NCI-H187 treated with DMSO at 0.1 percent for 48 hours (cell line): ENCODE measurements around the gene CSNK2A3.

ENCODE experiments used
- DNase-seq: peaks from one replicate; lab custom pipeline; 2025; lab: John Stamatoyannopoulos, UW

The CSNK2A3 gene

DNA sequence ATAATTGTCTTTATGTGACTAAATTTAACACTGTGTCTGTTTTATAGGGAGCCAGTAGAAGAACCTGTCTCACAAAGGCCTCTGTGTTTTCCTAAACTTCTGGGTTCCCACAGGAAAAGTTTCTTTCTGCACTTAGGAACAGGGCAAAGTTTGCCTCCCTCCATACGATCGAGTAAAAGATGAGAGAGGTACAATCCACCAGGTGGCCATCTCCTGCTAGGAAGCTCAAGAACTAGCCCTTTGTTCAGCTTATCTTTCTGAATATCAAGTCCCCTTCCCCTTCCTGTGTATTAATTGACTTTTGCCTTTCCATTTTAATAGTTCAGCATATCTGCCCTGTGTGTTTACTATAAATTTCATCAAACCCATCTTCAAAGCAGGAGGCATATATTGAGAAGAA lies 18.0 kb downstream of the CSNK2A3 start:
- no peak for DNase-seq

DNA sequence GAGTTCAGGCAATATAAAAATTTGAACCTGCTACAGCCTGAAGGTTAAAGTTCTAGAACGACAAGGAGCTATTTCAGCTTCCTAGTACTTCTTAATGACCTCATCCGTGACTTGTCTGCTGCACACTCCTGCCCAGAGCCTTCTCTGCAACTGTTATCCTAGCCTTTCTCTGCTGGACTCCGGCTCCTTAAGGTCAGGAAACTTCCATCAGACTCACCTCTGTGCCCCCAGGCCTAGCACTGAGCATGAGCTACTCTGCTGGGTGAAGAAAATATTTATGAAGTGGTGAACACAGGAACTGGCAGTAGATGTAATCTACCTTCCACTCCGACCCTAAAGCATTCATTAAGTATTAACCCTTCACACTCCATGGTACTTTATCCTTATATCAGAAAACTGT lies 18.4 kb downstream of the CSNK2A3 start:
- no peak for DNase-seq

DNA sequence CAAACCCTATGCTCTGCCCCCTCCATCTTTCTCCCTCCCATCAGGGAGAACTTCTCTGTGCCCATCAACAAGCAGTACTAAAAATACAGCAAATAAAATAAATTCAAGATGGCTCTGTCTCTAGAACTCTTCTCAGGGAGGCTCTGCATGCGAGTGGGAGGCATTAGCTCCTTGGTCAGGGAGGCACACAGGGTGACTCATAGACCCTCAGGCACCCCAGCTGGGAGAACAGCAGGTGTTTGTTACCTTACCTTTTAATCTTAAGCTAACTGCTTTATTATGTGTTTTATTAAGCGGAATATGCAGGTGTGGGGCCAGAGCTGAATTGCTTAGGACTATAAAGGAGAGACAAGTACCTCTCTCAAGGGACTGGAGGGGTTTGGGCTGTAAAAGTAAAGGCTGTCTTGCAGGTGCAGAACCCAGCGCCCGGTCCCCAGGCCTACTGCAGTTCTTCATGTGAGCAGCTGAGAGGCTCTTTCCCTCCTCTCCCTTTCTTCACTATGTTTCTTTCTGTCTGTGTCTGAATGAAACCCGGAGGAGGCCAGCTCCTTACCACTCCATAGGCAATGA lies 20.8 kb downstream of the CSNK2A3 start:
- DNase-seq = no peak

DNA sequence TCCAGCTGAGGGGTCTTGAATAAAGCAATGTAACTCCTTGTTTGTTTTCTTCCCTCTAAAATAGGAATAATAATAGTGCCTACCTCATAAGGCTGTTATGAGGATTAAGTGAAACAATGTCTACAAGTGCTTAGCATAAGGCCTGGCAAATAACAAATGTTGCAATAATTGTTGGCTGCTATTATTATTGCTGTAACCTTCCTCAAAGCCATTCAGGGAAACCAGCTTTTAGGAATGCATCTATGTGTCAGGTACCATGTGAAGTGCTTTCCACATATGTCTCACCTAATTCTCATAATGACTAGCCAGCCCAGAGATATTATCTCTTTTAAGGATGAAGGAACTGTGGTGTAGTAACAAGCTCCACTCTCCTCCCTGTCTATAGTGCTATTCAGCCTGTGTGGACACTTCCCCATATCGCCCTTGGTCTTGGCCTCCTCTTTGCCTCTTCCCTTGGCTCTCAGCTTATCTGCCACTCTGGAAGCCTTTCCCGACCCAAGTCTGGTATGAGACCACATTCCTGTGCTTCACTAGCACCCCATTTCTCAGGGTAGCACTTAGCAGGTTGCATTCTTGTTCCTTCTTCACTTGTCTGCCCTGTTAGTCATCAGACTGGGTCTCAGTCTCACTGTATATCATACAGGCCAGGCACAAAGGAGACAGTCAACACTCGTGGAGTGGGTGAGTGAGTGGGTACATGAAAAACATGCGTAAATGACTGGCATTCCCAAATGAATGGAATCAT lies 23.8 kb downstream of the CSNK2A3 start:
- DNase-seq = no peak

DNA sequence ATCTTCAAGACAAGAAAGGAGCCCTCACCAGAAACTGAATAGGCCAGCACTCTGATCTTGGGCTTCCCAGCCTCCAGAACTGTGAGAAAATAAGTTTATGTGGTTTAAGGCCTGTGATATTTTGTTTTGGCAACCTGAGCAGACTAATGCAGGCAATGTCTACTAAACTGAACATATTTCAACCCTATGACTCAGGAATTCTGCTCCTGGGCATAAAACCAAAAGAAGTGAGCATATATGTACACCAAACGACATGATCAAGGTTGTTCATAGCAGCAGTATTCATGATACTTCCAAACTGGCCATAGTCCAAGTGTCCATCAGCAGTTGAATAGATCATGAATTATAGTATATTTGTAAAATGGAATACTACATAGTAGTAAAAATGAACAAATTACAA lies 29.0 kb downstream of the CSNK2A3 start:
- DNase-seq = no peak

DNA sequence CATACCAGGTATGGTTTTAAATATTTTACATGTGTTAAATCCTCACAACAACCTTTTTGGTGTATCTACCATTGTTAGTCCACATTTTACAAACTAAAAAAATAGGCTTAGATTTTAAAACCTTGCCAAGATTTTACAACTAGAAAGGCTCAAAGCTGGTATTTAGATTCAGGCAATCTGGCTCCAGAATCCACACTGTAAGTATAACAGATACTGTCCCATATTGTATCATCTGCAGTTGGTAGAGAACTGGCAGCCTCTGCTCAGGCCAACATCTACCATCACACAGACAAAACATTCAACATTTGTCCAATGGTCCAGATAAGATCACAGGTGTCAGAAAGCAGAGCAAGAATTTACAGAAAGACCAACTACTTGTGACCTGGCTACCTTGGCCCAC lies 30.9 kb downstream of the CSNK2A3 start:
- no peak for DNase-seq

DNA sequence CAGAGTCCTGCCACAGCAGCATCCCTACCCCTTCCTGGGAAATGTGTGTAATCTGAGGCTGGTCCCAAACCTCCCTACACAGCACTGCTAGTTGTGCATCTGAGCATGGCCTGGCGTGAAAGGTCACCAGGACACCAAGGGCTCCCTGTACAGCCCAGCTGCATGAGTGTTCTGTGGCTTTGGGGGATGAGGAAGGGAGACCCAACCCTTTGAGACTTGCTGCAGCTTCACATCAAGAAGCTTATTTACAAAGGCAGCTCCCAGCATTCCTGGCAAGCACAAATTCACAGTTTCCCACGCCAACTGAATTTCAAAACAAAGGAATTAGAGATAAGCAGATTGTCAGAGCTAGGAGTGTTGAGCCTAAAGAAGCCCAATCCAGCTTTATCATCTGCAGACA lies 32.2 kb downstream of the CSNK2A3 start:
- no peak for DNase-seq

DNA sequence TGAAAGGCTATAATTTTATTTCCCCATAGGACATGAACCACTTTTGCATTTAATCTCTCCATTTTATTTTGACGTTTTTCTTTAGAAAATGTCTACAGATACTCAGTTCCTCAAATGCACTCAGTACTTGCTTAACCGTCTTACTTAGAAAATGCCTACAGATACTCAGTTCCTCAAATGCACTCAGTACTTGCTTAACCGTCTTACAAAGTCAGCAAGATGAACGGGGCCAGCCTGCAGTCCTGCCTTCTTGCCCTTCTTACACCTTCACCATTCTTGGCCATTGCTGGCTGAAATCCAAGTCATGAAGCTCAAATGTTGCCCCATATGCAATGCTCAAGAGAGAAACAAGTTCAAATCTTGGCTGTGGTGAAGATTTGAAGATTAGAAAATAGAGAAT lies 34.1 kb downstream of the CSNK2A3 start:
- no peak for DNase-seq

DNA sequence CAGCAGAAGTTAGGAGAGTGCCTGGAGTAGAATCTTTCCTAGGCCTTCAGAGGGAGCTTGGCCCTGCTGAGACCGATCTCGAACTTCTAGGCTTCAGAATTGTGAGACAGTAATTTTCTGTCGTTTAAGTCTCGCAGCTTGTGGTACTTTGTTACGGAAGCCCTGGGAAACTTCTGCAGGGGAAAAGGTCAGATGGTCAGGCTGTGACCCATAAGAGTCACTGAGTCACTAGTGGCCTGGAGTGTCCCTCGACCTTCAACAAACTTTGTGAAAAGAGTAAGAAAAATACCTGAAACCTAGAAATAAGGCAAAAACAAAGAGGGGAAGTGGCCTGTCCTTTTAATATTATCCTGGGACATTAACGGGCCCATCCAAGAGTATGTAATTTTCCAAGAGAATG lies 34.6 kb downstream of the CSNK2A3 start:
- DNase-seq = no peak

DNA sequence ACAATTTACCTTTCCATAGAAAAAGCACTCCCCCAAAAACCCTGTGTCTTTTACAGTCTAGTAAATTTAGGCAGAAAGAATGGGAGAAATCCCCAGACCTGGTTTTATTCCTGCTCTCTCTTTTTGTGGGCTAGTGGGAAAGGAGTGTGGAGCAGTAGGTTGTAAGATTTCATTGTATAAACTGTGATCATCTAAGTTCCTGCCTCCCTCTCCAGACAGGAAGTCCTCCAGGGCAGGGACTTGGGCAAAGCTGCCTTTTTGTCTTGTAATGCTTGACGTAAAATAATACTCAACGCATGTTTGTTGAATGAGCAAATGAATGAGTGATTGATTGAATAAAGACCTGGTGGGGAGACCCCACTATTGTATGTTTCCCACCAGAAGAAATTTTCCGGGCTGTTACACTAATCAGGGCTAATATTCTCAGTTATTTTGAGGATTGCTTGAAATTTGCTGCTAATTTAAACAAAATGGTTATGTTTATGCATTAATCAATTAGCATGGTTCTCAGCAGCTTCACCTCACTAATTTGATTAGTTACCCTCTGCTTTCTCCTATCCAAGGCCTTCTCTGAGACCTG lies 36.3 kb downstream of the CSNK2A3 start:
- no peak for DNase-seq

DNA sequence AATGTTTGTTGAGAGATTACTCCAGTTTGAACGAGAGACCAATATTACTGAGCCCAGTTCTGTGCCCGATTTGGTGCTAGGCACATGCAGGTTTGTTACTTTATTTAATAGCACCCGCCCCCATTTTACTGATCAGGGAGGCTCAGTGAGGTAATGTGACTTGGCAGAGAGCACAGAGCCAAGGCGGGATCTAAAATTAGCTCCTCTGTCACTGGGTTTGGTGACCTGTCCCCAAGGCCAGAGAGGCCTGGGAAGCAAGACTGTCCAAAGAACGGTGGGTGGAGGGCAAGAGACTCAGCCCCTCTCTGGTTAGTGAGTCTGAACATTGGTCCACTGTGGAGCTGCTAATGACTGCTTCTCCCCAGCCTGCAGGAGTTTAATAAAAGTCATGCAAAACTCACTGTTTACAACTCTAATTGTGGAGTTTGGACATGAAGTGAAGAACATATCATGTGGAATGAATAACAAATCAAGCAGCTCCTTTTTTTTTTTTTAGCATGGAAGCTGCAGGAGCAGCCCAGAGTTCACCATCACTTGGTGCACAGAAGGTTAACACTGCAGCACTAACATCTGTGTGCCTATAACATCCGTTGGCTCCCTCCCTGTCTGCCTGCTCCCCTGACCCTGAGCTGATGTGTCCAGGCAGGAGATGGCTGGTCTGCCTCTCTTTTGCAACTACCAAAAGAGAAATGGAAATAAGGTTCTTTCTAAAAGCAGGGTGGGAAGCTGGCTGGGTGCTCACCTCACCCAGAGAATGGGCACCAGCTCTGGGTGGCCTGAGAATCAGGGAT lies 39.0 kb downstream of the CSNK2A3 start:
- DNase-seq = no peak

DNA sequence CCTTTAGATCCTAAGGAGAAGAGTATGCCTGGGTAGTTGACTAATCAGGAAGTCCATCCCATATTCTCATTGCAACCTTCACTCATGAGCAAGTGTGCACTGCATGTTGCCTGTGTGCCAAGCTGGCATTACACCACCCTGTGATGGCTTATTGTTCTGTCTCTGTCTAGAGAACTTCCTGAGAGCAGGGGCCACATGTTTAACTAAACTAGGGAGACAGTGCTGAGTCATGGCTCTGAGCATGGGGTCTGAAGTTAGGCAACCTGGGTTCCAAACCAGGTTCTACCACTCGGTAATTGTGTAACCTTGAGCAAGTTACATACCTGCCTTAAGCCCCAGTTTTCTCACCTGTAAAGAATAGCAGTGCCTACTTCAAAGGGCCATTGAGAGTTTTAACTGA lies 39.6 kb downstream of the CSNK2A3 start:
- no peak for DNase-seq

DNA sequence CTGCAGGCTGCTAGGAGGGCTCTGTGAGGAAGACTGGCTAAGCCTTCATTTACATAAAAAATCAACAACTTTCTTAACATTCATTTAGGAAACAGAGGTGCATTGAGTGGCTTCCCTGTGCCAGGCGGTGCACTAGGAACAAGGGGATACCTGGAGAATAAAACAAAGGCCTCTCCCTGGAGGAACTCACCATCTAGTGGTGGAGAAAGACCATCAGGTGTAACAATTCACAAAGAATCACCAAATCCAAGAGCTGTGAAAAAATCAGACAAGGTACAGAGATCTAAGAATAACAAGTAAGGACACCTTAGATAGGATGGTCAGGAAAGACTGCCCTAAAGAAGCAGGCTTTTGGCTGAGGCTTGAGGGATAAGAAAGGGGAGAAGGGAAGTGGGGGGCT lies 40.3 kb downstream of the CSNK2A3 start:
- DNase-seq = no peak

DNA sequence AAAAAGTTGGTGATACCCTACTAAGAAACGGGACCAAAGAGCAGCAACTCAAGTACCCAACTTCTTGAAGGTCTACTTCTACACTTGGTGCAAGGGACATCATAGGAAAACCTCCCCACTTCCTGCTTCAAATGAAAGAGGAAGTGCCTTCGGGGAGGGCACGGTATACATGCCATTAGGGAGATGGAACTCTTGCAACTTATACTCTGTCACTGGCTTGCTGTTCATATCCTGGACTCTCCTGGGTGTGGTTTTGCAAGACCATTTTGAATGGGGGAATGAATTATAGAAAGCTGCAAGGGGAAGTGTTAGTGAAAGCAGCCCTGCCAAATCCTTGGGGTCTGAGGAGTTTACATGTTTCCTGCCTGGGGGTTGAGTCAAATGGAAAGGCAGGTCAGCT lies 41.9 kb downstream of the CSNK2A3 start:
- DNase-seq = no peak

DNA sequence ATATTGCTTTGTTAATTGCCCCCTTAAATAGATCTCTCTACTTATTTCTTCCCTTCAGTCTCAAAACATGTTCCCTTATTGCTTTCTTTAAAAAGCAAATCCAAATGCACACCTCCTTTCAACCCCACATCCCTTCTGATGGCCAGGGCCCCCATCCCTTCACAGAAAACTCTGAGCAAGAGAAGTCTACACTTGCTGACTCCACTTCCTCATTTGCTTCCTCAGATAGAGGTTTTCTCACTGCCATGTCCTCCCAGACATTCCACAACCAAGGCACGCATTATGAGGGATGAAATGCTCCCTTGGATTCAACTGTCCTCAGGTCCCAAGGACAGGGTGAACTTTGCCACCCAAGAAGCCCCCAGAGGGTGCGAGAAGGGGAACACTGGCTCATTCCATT lies 43.1 kb downstream of the CSNK2A3 start:
- no peak for DNase-seq

DNA sequence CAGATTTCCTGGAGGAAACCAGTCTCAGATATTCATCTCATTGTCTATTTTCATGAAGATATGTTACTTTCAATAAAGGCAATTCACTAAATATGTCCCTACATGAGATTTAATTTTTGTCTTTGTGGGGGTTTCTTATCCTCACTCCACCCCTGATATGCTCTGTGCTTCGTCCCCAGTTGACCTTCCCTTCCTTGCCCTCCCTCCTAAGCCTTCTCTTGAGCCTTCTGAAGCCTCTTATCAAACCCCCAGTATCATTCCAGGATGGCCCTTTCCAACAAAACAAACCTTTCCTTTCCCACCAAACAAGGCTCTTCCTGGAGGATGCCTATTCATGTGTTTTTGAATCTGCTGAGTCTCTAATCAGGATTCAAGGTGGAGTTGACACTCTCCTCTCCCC lies 44.8 kb downstream of the CSNK2A3 start:
- no peak for DNase-seq

DNA sequence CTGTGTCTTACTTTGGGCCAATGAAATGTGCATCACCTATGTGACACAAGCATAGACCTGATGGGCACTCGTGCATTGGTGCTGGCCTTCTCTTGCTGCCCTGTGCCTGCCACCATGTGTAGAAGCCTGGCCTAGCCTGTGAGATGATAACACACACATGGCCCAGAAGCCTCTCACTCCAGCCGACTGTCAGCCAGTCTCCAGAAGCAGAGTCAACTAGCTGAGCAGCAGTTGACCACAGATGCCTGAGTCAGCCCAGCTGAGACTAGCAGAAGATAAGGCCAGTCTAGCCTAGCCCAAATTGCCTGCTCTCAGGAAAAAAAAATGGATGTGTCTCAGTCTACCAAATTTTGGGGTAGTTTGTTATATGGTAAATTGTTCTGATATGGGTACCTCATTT lies 46.2 kb downstream of the CSNK2A3 start:
- no peak for DNase-seq

DNA sequence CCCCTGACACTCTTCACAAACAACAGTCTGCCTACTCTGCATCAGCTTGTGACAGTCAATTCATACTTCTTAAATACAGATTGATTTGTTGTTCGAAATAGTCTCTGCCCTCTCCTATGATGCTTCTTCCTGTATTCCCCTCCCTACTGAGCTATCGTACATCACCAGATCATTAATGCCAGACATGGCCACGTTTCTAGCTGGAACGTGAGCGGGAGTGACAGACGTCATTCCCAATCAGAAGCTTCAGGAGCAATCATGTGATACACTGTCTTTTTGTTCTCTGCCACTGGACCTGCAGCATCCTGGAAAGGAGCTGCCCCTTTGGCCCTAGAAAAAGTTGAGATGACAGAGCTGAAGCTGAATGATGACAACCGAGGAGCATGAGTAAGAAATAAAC lies 48.5 kb downstream of the CSNK2A3 start:
- DNase-seq = no peak

DNA sequence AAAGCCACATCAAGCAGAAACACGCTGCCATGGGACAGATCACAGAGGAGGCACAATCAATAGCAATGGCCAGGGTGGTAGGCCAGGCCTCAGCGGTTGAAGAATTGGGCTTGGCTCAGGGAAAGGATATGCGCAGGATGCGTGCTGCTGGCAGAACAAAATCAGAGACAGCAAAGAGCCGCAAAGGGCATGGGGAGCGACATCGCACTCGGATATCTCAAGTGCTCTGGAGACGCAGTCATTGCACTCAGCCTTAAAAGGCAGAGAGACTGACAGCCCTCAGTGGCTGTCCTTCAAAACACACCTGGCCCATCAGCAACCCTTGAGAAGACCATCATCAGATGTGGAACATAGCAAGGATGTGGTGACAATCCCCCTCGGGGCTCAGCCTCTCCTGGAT lies 50.5 kb downstream of the CSNK2A3 start:
- peak; percentile 86 for DNase-seq
